Activated CD8-positive, alpha-beta memory T cell treated with anti-CD3 and anti-CD28 coated beads for 24 hours (primary cell): ENCODE data around the gene SCARB2.
"Not testable (repeated sequence)": the region's sequence is repeated elsewhere in the genome, so short reads cannot be mapped to it uniquely, and the experiment has no call there.

Source experiments
- DNase-seq: peaks from one replicate; pipeline ENCODE4 v3.0.0-alpha.2; 2020

Gene SCARB2, protein sequence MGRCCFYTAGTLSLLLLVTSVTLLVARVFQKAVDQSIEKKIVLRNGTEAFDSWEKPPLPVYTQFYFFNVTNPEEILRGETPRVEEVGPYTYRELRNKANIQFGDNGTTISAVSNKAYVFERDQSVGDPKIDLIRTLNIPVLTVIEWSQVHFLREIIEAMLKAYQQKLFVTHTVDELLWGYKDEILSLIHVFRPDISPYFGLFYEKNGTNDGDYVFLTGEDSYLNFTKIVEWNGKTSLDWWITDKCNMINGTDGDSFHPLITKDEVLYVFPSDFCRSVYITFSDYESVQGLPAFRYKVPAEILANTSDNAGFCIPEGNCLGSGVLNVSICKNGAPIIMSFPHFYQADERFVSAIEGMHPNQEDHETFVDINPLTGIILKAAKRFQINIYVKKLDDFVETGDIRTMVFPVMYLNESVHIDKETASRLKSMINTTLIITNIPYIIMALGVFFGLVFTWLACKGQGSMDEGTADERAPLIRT

DNA sequence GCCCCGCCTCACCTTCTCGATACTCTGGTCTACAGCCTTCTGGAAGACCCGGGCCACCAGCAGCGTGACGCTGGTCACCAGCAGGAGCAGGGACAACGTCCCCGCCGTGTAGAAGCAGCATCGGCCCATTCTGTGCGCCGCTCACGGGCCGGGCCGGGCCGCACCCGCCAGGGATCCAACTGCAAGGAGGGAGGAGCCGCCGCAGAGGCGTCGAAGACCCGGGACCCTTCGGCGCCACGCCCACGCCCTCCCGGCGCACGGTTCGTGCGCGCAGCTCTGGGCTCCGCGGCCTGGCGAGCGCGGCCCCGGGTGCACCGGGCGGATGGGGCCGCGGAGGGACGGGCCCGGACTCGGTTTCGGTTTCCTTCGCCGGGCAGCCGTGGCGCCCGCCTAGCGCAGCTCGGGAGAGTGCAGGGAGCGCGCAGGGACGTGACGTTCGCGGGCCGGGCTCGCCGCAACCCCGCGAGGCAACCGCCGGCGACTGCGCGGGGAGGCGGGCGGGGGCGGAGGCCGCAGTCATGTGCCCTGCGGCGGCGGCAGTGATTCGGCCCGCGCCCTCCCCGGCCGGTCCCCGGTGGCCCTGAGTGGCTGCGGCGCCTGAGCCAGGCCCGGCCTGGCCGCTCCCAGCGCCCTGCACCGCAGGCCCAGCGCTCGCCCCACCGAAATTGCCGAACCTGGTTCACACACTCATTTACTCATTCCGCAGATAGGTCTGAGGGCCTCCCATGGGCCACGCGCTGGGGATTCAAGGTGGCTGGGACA is at the start of gene SCARB2:
Gene SCARB2 (minus strand): TSS at position 410 of the 762 bp plus-strand sequence. CDS start 281 bp downstream, at position 129.
- peak; percentile 84 for DNase-seq

DNA sequence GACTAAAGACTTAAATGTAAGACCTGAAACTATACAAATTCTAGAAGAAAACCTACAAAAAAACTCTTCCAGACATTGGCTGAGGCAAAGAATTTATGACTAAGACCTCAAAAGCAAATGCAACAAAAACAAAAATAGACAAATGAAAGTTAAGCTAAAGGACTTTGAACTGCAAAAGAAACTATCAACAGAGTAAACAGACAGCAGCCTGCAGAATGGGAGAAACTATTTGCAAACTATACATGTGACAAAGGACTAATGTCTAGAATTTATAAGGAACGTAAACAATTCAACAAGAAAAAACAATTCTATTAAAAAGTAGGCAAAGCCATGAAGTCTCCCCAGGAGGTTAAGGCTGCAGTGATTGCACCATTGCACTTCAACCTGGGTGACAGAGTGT is 46.9 kb upstream of the SCARB2 start:
- DNase-seq: no peak

DNA sequence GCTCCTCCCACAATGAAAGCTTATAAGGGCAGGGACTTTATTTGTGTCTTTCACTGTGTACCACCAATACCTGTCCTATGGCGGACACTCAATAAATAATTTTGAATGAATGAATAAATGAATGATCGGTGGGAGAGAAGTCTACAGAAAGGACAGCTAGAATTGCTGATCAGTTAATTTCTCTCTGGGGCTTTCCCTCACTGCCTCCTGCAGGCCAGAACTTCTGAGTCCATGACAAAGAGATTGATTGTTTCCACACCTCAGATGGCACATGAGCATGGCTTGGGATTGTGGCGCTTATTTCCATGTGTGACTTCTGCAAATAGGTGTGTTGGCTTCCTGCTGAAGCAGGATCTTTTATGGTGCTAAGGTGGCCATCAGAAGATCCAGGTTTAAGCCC is 44.2 kb upstream of the SCARB2 start:
- no peak for DNase-seq

DNA sequence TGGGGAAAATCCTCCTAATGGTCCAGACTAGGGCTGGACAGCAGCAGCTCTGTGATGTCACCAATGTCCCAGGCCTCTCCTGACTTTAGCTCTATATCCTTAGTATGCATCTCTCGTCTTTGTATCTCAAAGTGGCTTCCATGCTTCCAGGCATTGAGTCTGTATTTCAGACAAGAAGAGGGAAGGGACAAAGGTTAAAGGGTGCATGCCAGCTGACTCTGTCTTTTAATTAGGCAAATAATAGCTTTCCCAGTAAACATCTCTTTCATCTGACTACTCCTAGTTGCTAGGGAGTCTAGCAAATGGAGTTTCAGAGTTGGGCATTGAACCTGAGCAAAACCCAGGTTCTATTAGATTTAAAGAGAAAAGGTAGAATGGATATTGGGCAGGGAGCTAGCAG is 43.3 kb upstream of the SCARB2 start:
- DNase-seq: no peak

DNA sequence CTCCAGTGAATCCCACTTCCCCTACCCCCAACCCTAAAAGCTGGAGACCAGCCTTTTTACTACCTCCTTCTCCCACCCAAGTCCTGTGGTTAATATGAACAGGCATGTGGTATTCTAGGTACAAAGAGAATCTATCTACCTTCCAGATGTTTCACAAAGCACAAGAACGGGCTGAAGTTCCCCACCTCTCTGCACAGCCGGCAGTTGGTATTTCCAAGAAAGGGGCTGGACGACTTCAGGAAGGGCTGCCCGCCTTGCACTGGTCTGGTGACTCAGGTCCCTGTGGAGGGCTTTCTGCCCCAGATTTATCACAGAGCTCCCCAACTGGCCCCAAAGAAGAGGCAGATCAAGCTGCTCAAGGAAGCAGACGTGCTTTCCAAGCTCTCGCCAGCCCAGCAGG is 42.4 kb upstream of the SCARB2 start:
- DNase-seq: no peak

DNA sequence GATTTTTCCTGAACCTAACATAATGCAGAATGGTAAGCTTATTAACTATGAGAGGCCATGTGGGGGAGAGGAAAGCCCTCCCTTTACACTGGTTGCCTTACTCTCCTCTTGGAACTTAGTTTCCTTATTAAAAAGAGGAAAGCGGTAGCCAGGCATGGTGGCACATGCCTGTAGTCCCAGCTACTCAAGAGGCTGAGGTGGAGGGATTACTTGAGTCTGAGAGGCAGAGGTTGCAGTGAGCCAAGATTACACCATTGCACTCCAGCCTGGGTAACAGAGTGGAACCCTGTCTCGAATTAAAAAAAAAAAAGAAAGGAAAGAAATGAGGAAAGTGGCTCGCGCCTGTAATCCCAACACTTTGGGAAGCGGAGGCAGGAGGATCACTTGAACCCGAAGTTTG is 39.9 kb upstream of the SCARB2 start:
- DNase-seq: no peak

DNA sequence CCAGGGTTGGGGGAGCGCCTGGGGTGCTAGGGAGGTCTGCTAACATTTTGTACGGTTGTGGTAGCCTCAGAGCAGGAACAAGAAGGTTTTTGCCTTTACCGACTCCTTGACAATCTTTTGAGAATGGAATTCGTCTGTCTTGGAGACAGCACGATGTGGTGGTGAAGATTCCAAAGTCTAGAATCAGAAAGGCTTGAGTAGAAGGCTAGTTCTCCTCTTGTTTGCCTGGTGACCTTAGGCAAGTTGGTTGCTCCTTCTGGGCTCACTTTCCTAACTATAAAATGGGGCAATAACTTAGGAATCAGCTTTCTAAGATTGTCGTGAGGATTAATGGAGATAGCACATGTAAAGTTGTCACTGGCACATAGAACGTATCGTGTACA is 38.6 kb upstream of the SCARB2 start:
- no peak for DNase-seq

DNA sequence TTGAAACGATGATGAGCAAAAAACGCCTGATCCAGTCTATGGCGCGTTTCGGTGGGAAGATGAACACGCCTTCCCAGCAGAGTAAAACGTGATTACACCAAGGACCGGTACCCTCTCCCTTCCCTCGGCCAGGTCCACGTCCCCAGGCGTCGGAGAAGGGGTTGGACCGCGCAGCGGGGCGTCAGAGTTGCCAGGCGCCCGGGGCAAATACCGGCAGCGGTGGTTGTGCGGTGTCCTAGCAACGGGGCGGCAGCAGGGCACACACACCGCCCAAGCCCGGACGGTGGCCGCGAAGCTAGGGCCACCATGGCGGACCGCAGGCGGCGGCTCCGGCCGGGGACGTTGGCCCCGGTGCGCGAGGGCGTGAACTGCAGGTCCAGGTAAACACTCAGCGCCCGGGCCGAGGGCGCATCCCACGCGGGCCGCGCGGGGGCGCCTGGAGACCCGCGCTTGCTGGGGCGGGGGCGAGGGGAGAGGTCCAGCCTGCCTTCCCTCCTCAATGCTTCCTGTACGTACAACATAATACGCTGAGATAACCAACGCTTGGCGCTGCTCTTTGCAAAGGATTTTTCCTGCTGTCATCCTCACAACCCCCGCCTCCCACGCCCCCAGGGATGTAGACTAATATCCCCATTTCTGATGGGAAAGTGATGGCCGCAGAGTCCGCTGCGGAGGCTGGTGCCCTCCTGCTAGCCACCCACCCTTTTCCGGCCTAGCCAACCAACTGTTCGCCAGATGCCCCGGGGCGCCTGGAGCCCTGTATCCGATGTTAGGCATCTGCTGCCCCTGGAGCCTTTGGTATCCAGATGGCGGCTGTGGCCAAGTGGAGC is 38.0 kb upstream of the SCARB2 start, which contains the start of gene FAM47E:
Gene FAM47E (plus strand): TSS at position 281 of the 830 bp plus-strand sequence. CDS start 26 bp downstream, at position 307.
- peak; percentile 64 for DNase-seq

DNA sequence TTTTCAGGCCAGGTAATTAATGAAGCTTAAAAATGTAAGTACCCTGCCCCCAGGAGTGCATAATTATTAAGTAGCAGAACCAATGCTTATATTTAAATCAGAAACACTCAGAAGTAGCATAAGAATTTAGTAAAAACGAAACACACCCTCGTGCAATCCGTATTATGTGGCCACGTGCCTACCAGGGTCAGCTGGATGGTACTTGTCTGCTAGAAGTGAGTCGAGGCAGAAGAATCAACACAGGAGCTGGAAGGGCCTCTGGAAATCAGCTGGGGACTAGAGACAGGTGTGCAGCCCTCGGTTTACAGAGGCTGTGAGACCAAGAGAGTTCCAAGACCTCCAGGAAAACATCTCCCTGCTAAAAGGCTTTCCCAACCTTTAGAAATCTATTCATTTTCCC is 37.3 kb upstream of the SCARB2 start:
- no peak for DNase-seq

DNA sequence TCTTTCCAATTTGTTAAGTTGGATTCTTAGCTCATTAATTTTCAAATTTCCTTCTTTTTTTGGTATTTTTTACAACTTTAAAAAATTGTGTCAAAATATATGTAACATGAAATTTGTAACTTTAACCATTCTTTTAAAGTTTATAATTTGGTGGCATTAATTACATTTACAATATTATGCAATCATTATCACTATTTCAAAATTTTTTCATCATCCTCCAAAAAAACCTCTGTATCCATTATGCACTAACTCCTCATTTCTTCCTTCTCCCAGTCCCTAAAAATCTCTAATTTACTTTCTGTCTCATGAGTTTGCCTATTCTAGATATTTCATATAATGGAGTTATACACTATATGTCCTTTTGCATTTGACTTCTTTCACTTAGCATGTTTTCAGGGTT is 33.2 kb upstream of the SCARB2 start:
- no peak for DNase-seq

DNA sequence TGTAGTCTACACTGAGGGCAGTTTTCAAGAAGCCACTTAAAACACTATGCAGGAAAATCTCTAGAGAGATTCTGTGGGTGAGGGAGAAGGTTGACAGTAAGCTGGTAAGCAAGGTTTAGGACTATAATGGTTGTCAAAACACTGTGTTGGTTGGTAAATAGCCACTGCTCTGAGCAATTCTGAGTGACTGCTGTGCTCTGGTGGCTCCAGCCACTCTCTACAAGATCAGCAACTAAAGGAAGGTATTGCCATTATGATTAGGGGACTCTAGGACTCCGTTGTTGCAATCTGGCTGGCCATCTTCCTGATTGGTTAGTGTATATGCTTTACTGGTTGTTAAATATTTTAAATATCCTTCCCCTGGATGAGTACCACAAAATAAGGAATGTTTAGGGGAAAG is 32.4 kb upstream of the SCARB2 start:
- no peak for DNase-seq

DNA sequence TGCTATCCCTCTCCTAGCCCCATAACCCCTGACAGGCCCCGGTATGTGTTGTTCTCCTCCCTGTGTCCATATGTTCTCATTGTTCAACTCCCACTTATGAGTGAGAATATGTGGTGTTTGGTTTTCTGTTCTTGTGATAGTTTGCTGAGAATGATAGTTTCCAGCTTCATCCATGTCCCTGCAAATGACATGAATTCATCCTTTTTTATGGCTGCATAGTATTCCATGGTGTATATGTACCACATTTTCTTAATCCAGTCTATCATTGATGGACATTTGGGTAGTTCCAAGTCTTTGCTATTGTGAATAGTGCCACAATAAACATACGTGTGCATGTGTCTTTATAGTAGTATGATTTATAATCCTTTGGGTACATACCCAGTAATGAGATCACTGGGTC is 30.3 kb upstream of the SCARB2 start:
- not testable (repeated sequence) for DNase-seq

DNA sequence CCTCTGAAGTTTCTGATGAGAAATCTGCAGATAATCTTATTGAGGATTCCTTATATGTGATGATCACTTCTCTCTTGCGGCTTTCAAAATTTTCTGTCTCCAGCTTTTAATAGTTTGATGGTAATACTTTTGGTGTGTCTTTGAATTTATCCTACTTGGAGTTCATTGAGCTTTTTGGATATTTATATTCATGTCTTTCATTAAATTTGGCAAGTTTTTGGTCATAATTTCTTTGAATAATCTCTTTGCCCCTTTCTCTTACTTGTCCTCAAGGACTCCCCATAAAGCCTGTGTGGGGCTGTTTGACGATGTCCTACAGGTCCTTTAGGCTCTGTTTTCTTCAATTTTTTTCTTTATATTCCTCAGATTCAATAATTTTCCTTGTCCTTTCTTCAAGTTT is 26.6 kb upstream of the SCARB2 start:
- no peak for DNase-seq

DNA sequence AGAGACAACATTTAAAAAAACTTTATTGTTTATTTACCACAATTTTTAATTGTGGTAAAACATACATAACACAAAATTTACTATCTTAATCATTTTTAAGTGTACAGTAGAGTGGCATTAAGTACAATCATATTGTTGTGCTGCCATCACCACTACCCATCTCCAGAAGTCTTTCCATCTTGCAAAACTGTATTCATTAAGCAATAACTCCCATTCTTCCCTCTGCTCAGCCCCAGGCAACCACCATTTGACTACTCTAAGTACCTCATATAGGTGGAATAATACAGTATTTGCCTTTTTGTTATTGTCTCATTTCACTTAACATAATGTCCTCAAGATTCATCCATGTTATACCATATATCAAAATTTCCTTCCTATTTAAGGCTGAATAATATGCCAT is 25.1 kb upstream of the SCARB2 start:
- DNase-seq: no peak

DNA sequence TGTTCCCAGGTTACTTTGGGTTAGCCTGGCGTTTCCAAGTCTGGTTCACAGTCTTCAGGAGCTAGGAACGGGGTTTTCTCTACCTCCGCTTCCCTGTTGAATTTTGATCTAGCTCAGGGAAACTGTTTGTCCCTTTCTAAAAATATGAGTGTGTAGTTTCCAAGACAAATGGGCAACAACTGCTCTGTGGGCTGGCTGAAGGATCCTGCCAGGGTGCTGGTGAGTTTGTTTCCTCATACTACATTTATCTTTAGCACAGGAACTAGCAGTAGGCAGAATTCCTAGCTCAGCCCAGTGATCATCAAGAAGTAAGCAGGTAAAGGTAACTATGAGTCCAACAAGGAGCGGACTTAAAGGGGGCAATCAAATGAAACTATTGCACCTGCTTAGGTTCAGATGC is 24.6 kb upstream of the SCARB2 start:
- no peak for DNase-seq

DNA sequence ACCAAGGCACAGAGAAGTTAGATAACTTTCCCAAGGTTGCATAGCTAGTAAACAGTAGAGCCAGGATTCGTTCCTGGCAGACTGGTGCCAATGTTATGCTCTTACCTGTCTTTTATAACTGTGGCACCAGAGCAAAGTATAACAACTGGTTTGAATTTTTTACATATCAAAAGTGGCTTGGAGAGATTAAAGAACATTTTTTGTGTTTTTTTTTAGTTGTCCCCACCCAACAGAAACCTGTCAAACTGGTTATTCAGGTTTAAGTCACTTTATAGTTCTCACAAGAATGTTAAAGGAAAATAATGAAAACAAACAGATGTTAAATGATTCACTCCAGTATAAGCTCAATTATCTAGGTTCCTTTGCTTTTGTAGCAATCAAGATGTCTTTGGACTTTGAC is 22.3 kb upstream of the SCARB2 start:
- no peak for DNase-seq

DNA sequence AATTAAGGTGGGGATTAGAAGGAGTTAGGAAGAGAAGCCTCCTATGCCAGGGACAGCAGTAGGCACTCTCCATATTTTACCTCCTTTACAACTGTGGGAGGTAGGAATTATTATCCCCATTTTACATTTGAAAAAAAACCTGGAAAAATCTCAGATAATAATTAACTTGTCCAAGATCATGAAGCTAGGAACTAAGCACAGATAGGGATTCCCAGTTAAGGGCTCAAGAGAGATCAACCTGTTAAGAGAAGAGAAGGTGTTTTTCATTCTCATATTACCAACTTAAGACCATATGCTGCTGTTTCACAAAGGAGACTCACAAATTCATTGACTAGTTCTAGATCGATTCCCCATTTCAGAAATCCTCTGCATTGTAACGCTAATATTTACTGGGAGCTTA is 21.8 kb upstream of the SCARB2 start:
- DNase-seq: no peak

DNA sequence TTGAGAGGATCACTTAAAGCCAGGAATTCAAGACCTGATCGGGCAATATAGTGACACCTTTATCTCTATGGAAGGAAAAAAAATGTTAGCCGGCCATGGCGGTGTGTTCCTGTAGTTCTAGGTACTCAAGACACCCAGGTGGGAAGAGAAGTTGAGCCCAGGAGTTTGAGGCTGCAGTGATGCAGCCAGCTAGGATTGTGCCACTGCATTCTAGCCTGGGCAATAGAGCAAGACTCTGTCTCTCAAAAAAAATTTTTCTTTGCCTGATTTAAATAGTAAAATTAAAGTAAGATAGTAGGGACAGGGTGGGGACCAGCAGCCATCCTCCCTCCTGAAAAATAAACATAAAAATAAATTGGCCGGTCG is 21.0 kb upstream of the SCARB2 start:
- no peak for DNase-seq

DNA sequence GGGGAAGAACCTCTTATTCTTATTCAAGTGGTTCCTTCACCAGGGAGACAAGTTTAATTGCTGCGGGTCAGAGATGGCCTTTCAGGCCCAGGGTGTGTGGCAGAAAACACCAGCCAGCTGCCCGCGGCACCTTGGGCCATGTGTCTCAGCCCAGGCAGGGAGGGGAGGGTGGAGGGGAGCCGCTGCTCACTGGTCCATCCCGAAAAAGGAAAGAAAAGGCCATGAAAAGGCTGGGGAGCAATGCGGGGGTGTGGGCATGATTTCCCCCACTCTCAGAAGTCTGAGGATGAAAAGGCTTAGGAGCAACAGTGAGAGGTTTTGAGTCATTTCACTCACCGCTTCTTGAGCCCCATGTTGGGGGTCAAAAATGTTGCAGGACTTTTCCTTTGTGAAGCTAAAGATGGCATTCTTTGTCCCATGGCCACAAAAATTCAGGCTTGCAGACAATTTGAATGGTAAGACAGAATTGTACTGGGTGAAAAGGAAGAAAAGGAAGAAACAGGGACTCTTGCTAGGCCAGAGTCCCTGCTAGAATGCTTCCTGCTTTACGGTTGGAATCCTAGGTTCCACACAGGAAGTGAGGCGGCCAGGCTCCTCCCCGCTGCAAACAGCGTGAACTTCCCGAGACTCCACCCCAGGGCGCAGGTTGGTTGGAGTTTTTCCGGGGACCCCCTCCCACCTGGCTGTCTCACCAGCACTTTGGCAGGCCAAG is 20.5 kb upstream of the SCARB2 start:
- DNase-seq: no peak

DNA sequence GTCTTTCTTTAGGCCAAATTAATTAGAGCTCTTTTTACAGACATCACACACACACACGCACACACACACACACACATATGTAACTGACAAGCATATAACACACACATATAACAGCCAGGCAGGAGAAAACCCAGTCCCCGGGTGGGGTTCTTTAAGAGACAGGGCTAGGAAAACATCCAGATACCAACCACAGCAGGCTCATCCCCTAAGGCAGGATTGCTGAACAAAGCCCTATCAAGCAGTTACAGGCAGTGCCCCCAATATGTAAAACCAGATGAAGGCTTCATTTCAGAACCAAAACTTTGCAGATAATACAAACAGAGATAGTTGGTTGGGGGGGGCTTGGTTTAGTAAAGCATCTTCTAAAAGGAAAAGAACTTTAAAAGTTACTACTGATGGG is 19.9 kb upstream of the SCARB2 start:
- no peak for DNase-seq

DNA sequence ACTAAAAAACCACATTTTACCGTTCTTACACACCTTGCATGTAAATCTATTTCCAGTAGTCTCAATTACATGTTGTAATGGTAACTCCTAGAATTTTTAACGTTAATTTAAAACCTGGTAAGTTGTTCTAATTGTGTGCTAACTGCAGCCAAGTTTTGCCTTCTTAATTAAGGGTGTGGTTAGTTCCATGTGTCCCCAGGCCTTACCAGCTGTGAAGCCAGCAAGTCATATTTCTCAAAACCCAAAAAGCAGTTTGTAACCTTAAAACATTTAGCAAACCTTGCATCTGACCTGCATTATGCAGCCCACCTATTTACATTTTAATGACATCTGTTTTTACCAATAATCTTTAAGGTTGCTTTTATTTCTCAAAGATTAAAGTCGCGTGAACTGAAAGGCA is 19.5 kb upstream of the SCARB2 start:
- no peak for DNase-seq

DNA sequence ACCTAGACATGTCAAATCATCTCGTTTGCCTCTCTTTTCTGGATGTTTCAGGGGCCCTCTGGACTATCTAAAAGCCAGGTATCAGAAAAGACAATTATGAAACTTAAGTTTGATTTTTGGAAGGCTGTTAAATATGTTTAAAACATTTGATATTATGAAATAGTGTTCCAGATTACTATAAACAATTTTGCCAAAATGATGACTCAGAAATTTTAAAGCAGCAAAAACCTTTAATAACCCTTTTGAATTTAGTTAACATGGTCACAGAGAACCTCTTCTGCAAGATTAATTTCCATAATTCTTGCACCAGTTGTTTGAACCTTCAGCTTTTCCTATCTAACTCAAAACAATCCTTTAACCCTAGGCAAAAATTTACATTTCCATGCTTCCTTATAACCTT is 19.1 kb upstream of the SCARB2 start:
- DNase-seq: no peak

DNA sequence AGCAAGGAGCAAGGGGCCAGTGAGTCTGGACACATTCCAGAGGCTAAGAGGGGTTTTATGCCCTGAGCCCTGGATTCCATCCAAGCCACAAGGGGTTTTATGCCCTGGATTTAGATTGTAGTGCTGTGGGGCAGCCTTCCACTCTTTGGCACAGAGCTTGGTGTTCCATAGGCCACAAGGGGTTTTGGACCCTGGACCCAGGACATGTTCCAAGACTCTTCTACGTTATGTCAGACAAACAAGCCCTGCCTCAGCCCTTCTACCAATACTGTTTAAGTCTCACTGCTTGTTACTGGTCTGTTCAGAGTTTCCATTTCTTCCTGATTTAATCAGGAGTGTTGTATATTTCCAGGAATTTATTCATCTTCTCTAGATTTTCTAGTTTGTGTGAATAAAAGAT is 12.8 kb upstream of the SCARB2 start:
- DNase-seq: no peak
